Spleen (tissue), 11 donors: Measurements from ENCODE around the gene KLHL14. TPM values are rescaled to one million over a fixed set of nuclear protein-coding genes. Genes with fewer than 3 reads are reported as not detected.

Experiments used
- DNase-seq: peaks from one replicate; pipeline ENCODE4 v3.0.0-alpha.2; 2020
- H3K27ac ChIP-seq, 8 donors: fragments of 200-600 bp; sonication (generic) in 7 of 8; 1 replicate in 4 of 8; 2 replicates in 4 of 8; pipeline versions ENCODE4 v1.5.0 to v1.8.0; 2016 to 2021; ENCODE audit warnings: inconsistent platforms in 4 of 8, mild to moderate bottlenecking in 4 of 8, moderate library complexity in 1 of 8
- H3K27me3 ChIP-seq, 7 donors: fragments of 200-600 bp; sonication (generic) in 6 of 7; replicated peaks in 1 of 7; 1 replicate in 4 of 7; 2 replicates in 3 of 7; pipeline versions ENCODE4 v1.5.0 to v1.8.0; 2016 to 2021; ENCODE audit warnings: inconsistent platforms in 3 of 7, mild to moderate bottlenecking in 1 of 7
- H3K36me3 ChIP-seq, 6 donors: fragments of 200-600 bp; sonication (generic) in 5 of 6; 1 replicate in 4 of 6; 2 replicates in 2 of 6; pipeline versions ENCODE4 v1.5.0 to v1.8.0; 2016 to 2021; ENCODE audit warnings: inconsistent platforms in 2 of 6
- H3K4me1 ChIP-seq, 6 donors: fragments of 200-600 bp; sonication (generic) in 5 of 6; 1 replicate in 3 of 6; 2 replicates in 3 of 6; pipeline versions ENCODE4 v1.5.0 to v1.8.0; 2016 to 2021; ENCODE audit warnings: inconsistent platforms in 3 of 6
- H3K4me3 ChIP-seq, 8 donors: fragments of 200-600 bp; sonication (generic) in 7 of 8; 1 replicate in 4 of 8; 2 replicates in 4 of 8; pipeline versions ENCODE4 v1.5.0 to v1.8.0; 2016 to 2021; ENCODE audit warnings: inconsistent platforms in 4 of 8, mild to moderate bottlenecking in 4 of 8, moderate library complexity in 2 of 8
- H3K9me3 ChIP-seq, 8 donors: fragments of 200-600 bp; sonication (generic) in 7 of 8; 1 replicate in 4 of 8; 2 replicates in 4 of 8; pipeline versions ENCODE4 v1.5.0 to v1.8.0; 2016 to 2021; ENCODE audit warnings: inconsistent platforms in 4 of 8
- POLR2A ChIP-seq, 3 donors: fragments of 450-650 bp; IDR thresholded peaks; one replicate each; pipeline ENCODE4 v1.5.1; 2017; ENCODE audit warnings: antibody characterized with exemption in 3 of 3, mild to moderate bottlenecking in 1 of 3
- POLR2AphosphoS5 ChIP-seq, 3 donors: sonication (generic); formaldehyde crosslinking; IDR thresholded peaks; one replicate each; pipeline ENCODE4 v1.5.1; 2017; ENCODE audit warnings: antibody characterized with exemption in 3 of 3
- WGBS, 5 donors: extraction: QIAGEN DNeasy Blood & Tissue Kit in 3 of 5; methylation state at CpG; one replicate each; pipeline versions ENCODE4 v1.1.5 to v1.1.7; 2013 to 2018; 5-methylcytosine and 5-hydroxymethylcytosine counted together
- intact Hi-C: fragments of 100-400 bp; cut with DNase I; formaldehyde crosslinking; loops from one replicate; pipeline ENCODE4 v1.15.0; 2023; ENCODE audit warnings: low total_unique reads
- polyA plus RNA-seq, 3 donors: library from polyadenylated mRNA; stranded (reverse); fragments of 200-250 nt; gene quantifications; one replicate each; pipeline ENCODE4 v1.2.1, GENCODE V29; 2013
- total RNA-seq, 7 donors: library from RNA; depleted of rRNA in 3 of 7; stranded (reverse); fragments of >200 nt in 3 of 7; fragmentation: NEBNext Ultra II Directional in 4 of 7; extraction: Animal tissue kit (Norgen Biotek cat#: 25700) in 4 of 7; gene quantifications; one replicate each; pipeline versions ENCODE4 v1.1.0 to v1.2.1, GENCODE V29; 2016 to 2021
- TF ChIP-seq, protein P1 (sequence below), 11 experiments: fragments of 200-600 bp in 7 of 11; fragments of 450-650 bp in 4 of 11; sonication (generic) in 4 of 11; IDR thresholded peaks in 8 of 11; conservative IDR thresholded peaks in 3 of 11; 1 replicate in 7 of 11; 2 replicates in 4 of 11; pipeline versions ENCODE4 v1.4.0 to v1.8.0; 2016 to 2021; ENCODE audit warnings: antibody characterized with exemption in 11 of 11, inconsistent platforms in 4 of 11, mild to moderate bottlenecking in 1 of 11
- donor health status: healthy with polysubstance abuse.
- donor health status: DM: no; HTN: no; CAD: no; lungs with moderate emphysema.
- donor health status: DM: no; HTN: no; CAD: no.
- donor health status: Bipolar disorder and iron deficiency.
- donor health status: healthy.
- donor health status: DM: no; HTN: no; CAD: no.
- donor health status: DM: yes; HTN: yes; CAD: no.

Gene KLHL14
- total and polyA plus RNA-seq, 10 donors = 9.4 to 41.4 (median 17.5) TPM

DNA sequence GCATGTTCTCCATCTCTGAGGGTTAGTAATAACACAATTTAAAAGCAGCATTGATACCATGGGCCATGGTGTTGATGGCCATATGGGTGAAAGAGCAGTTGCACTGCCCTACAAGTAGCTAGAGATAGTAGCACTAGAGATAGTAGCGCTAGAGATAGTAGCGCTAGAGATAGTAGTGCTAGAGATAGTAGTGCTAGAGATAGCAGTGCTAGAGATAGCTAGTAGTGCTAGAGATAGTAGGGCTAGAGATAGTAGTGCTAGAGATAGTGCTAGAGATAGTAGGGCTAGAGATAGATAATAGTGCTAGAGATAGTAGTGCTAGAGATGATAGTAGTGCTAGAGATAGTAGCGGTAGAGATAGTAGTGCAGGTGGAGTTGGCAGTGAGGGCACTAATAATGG is 39.5 kb upstream of the KLHL14 start:
- no peak for TF ChIP-seq POLR2AphosphoS5 (IDR thresholded peaks at IDR 0.05)
- no peak for TF ChIP-seq POLR2A (IDR thresholded peaks at IDR 0.05)
- TF ChIP-seq, protein P1, sequence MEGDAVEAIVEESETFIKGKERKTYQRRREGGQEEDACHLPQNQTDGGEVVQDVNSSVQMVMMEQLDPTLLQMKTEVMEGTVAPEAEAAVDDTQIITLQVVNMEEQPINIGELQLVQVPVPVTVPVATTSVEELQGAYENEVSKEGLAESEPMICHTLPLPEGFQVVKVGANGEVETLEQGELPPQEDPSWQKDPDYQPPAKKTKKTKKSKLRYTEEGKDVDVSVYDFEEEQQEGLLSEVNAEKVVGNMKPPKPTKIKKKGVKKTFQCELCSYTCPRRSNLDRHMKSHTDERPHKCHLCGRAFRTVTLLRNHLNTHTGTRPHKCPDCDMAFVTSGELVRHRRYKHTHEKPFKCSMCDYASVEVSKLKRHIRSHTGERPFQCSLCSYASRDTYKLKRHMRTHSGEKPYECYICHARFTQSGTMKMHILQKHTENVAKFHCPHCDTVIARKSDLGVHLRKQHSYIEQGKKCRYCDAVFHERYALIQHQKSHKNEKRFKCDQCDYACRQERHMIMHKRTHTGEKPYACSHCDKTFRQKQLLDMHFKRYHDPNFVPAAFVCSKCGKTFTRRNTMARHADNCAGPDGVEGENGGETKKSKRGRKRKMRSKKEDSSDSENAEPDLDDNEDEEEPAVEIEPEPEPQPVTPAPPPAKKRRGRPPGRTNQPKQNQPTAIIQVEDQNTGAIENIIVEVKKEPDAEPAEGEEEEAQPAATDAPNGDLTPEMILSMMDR (IDR thresholded peaks at IDR 0.05 in 8 of 11, conservative IDR thresholded peaks at IDR 0.05 in 3 of 11) = no peak
- no peak for DNase-seq
- 31 to 98% (median 85%) methylated on average over 3 of the region's 3 CpGs for WGBS, 5 donors
- Histone ChIP-seq H3K9me3 (no peaks in the 10 kb centered on the region), H3K27me3 (no peaks in the 10 kb centered on the region), H3K4me3 (no peak overlapping the region), H3K4me1 (peaks cover 0 to 6% (median 1%) of the 10 kb centered on the region in 6 donors), H3K27ac (no peak overlapping the region), H3K36me3 (no peaks in the 10 kb centered on the region)
- intact Hi-C loops = no loop called here

DNA sequence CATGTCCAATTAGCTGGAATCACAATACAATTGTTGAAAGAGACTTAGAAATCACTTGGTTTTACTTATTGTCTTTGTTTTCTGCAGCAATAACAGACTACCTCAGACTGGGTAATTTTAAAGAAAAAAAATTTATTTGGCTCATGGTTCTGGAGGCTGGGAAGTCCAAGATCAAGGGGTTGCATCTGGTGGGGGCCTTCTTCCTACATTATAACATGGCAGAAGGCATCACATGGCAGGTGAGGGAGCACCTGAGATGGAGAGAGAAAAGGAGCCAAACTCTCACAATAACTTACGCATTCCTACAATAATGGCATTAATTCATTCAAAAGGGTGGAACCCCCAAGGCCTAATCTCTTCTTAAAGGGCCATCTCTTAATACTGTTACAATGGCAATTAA is 37.5 kb upstream of the KLHL14 start:
- Histone ChIP-seq H3K4me1 (no peaks in the 10 kb centered on the region), H3K27me3 (no peaks in the 10 kb centered on the region), H3K36me3 (no peaks in the 10 kb centered on the region), H3K4me3 (no peak overlapping the region), H3K27ac (no peak overlapping the region), H3K9me3 (no peaks in the 10 kb centered on the region)
- 38 to 97% (median 89%) methylated on average over 1 of the region's 1 CpG for WGBS, 5 donors
- intact Hi-C loops = no loop called here
- TF ChIP-seq POLR2A (IDR thresholded peaks at IDR 0.05) = no peak
- TF ChIP-seq, protein P1 (IDR thresholded peaks at IDR 0.05 in 8 of 11, conservative IDR thresholded peaks at IDR 0.05 in 3 of 11) = no peak
- TF ChIP-seq POLR2AphosphoS5 (IDR thresholded peaks at IDR 0.05) = no peak
- no peak for DNase-seq

DNA sequence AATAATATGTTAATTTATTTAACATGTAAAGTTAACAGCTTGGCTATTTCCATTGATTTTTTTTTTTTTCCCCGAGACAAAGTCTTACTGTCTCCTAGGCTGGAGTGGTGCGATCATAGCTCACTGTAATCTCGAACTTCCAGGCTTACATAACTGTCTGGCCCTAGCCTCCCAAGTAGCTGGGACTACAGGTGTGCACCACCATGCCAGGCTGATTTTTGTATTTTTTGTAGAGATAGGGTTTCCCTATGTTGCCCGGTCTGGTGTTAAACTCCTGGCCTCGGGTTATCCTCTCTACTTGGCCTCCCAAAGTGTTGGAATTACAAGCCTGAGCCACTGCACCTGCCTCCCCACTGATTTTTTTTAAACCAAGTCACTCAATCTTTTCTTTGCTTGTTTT is 32.5 kb upstream of the KLHL14 start:
- DNase-seq = no peak
- WGBS, 5 donors = 77 to 91% (median 82%) methylated on average over 5 of the region's 5 CpGs
- no peaks in the 10 kb centered on the region for H3K27me3 ChIP-seq
- no peaks in the 10 kb centered on the region for H3K36me3 ChIP-seq
- H3K27ac ChIP-seq = no peak overlapping the region
- intact Hi-C loops = no loop called here
- no peaks in the 10 kb centered on the region for H3K9me3 ChIP-seq
- TF ChIP-seq POLR2A (IDR thresholded peaks at IDR 0.05) (no peak), POLR2AphosphoS5 (IDR thresholded peaks at IDR 0.05) (no peak)
- TF ChIP-seq, protein P1 (IDR thresholded peaks at IDR 0.05 in 8 of 11, conservative IDR thresholded peaks at IDR 0.05 in 3 of 11) = no peak
- peaks cover 0 to 24% (median 6%) of the 10 kb centered on the region in 6 donors for H3K4me1 ChIP-seq
- no peak overlapping the region for H3K4me3 ChIP-seq

DNA sequence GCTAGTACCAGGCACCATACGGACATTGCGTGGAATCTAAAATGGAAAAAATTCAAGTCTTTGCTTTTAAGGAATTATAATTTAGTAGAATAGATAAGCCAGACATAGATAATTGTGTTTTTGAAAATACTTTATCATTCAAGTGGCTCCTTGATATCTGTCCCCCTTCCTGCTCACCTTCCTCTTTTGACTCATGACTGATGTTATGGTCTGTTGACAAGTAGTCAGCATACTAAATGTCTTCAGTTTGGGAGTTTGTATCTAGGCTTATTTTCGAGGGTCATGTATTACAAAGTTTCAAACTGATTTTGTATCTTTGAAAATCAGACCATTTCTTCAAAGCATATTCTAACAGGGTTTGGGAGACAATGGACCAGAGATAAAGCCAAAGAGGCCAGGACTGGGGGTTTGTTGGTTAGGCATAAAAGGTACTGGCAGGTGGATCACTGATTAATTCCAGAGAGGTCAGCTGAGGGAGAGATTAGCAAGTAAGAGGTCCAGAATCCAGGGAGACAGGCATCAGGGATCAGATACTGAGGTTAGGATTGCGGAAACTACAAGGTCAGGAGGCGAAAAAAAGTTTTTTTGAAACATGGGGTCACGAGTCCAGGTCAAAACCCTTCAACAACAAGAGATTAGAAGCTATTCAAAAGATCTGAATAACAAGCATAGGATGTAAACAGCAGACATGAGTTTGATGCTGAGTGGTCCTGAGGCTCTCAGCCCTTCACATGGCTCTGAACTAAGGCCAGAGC is 31.5 kb upstream of the KLHL14 start:
- H3K9me3 ChIP-seq = peaks cover 0 to 6% (median 0%) of the 10 kb centered on the region in 8 donors
- peak overlapping the region in 6 of 8 donors; percentile 27 to 61 (median 44) for H3K27ac ChIP-seq
- H3K27me3 ChIP-seq = no peaks in the 10 kb centered on the region
- DNase-seq = no peak
- 66 to 75% (median 69%) methylated on average over 6 of the region's 6 CpGs for WGBS, 5 donors
- peaks cover 0 to 24% (median 6%) of the 10 kb centered on the region in 6 donors for H3K4me1 ChIP-seq
- H3K36me3 ChIP-seq = no peaks in the 10 kb centered on the region
- intact Hi-C loops = no loop called here
- TF ChIP-seq, protein P1 (IDR thresholded peaks at IDR 0.05 in 8 of 11, conservative IDR thresholded peaks at IDR 0.05 in 3 of 11) = no peak
- TF ChIP-seq POLR2AphosphoS5 (IDR thresholded peaks at IDR 0.05) (no peak), POLR2A (IDR thresholded peaks at IDR 0.05) (no peak)
- H3K4me3 ChIP-seq = no peak overlapping the region
